Fibroblast of villous mesenchyme (primary cell): ENCODE results near the gene BTBD17. TPM values are rescaled to one million over a fixed set of nuclear protein-coding genes. Genes with fewer than 3 reads are reported as not detected.

Experiments used
- DNase-seq: peaks from one replicate; pipeline ENCODE4 v3.0.0-alpha.2; 2010; ENCODE audit warnings: low read depth
- H3K4me3 ChIP-seq: 2 replicates; pipeline ENCODE4 v1.5.1; 2011; ENCODE audit warnings: low read depth, mild to moderate bottlenecking, low read length
- total RNA-seq: library from RNA; depleted of rRNA; stranded (reverse); fragments of >200 nt; gene quantifications from 2 replicates; pipeline ENCODE4 v1.2.3, GENCODE V29; 2012
- TF ChIP-seq, protein P1 (sequence below): IDR thresholded peaks from 2 replicates; pipeline ENCODE4 v1.5.1; 2012; ENCODE audit warnings: low read depth, mild to moderate bottlenecking, low read length; ENCODE audit not compliant: insufficient read depth

BTBD17 gene
- total RNA-seq, 1 donor: not detected

DNA sequence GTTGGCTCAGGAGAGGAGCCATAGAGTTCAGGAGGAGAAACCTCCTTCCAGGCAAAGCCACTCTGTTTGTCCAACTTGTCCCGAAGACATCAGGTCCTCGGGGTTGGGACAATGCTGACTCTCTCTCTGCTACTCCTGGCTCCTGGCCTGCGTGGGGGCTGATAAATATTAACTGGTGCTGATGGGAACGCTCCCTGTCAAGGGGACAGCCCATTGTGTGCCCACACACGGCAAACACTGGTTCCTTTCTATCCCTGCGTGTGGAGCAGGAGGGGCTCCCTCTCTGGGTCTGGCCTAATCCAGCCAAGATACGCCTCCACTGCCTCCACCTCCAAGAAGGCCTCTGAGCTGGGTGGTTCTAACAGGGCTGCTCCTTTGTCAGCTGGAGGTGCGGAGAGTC, 31.2 kb downstream of the BTBD17 start:
- no peak for DNase-seq
- TF ChIP-seq, protein P1, sequence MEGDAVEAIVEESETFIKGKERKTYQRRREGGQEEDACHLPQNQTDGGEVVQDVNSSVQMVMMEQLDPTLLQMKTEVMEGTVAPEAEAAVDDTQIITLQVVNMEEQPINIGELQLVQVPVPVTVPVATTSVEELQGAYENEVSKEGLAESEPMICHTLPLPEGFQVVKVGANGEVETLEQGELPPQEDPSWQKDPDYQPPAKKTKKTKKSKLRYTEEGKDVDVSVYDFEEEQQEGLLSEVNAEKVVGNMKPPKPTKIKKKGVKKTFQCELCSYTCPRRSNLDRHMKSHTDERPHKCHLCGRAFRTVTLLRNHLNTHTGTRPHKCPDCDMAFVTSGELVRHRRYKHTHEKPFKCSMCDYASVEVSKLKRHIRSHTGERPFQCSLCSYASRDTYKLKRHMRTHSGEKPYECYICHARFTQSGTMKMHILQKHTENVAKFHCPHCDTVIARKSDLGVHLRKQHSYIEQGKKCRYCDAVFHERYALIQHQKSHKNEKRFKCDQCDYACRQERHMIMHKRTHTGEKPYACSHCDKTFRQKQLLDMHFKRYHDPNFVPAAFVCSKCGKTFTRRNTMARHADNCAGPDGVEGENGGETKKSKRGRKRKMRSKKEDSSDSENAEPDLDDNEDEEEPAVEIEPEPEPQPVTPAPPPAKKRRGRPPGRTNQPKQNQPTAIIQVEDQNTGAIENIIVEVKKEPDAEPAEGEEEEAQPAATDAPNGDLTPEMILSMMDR: no peak
- H3K4me3 ChIP-seq: no peak overlapping the region

DNA sequence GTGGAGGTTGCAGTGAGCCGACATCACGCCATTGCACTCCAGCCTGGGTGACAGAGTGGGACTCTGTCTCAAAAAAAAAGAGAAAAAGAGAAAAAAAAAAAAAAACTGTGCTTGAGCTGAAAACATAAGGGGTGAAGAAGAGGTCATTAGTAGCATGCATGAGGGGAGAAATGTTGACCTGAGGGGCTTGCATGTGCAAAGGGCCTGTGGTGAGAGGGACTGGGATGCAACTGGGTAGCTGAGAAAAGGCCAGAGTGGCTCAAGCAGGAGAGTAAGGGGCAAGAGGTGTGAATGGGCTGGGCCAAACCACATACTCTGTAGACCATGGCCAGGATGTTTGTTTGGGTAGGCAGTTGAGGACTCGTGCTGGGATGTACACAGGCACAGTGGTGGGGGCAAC, 32.3 kb downstream of the BTBD17 start:
- no peak overlapping the region for H3K4me3 ChIP-seq
- no peak for DNase-seq
- TF ChIP-seq, protein P1: no peak

DNA sequence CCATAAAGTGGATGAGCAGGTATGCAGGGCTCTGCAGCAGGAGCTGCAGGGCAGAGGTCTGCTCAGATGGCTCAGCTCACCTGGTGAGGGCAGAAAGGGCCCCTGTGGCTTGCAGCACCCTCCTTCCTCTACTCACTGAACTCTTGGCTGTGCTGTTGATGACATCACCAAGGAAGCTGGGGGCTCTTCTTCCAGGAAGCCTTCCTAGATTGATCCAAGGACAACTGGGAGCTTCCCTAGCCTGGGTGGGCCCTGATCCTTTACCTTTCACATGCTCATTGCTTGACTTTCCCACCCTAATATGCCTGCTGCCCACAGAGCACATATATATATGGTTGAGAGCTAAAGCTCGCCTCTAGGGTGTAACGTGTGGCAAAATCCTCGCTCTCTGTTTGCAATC, 33.2 kb downstream of the BTBD17 start:
- no peak for DNase-seq
- TF ChIP-seq, protein P1: no peak
- H3K4me3 ChIP-seq: no peak overlapping the region

DNA sequence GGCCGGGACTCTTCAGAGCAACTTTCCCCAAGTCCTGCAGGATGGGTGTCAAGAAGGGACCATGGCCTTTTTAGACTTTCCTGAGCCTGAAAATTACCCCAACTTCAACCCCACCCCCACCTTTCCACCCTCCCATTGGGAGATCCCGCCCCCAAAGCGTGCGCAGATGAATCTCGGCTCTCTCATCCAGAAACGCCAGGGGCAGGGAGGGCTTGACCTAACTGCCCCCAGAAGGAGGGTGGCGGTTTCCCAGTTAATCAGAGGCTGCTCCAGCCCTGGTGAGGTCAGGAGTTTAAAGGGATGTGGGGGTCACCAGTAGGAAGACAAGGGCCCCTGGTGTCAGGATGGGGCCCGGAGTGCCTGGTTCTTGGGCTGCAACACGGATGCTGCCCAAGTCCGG, 35.2 kb downstream of the BTBD17 start:
- no peak for DNase-seq
- TF ChIP-seq, protein P1: no peak
- no peak overlapping the region for H3K4me3 ChIP-seq

DNA sequence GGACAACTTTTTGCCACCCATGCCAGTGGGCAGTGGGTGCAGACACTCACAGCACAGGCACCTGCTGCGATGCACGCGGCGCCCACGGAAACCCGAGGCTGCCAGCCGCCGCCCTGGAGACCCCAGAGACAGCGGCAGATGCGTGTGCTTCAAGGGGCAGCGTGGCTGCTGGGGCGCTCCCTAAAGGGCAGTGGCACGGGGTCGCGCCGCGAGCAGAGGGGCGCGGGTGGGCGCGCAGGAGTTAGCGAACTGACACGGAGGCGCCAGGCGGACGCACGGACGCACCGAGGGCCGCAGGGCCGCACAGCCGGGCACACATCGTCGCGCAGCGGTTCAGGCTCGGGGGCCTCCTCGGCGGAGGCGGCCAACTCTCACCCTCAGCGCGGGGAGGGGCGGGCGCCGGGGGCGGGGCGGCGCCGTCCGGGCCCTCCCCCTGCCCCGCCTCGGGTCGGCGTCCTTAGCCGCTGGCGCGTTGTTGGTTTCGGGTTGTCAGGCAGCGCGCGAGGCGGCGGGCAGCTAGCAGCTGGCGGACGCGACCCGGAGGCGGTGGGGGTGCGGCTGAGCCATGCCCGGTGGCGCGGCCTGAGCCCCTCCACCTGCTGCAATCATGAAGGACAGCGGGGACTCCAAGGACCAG, 35.8 kb downstream of the BTBD17 start, which contains the start of gene KIF19:
Gene KIF19, plus strand, starts transcription at position 484 of the 637 bp plus-strand sequence. Its CDS starts 124 bp downstream, at position 608.
- TF ChIP-seq, protein P1: no peak
- no peak for DNase-seq
- peak within 1 kb of the TSS; percentile 15 for H3K4me3 ChIP-seq

DNA sequence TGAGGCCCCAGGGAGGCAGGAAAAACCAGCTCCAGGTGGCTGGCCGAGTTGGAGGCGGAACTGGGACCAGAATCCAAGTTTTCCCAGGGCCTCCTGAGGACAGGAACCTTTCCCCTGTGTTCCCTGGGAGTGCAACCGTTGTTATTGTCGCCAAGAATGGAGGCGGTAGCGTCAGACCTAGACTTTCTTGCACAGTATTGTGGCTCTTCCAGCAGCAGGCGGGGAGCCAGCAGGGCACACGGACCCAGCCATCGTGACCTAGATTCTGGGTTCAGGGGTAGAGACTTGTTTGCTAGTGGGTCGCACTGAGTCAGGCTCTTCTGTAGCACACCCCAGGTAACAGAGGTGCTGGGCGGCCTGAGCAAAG, 36.3 kb downstream of the BTBD17 start:
- H3K4me3 ChIP-seq: no peak overlapping the region
- TF ChIP-seq, protein P1: no peak
- DNase-seq: no peak

DNA sequence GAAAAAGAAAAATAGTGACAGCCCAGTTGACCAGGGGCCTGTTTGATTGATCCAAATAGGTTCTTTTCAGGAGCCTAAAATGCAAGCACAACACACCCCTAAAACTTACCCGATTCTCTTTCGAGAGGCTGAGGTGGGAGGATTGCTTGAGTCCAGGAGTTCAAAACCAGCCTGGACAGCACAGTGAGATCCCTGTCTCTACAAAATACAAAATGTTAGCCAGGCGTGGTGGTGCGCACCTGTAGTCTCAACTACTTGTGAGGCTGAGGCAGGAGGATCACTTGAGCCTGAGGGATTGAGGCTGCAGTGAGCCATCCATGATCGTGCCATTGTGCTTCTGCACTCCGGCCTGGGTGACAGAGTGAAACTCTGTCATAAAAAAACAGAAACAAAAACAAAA, 37.1 kb downstream of the BTBD17 start:
- H3K4me3 ChIP-seq: no peak overlapping the region
- TF ChIP-seq, protein P1: no peak
- DNase-seq: no peak
